Neural progenitor cell (in vitro differentiated cells): ENCODE data around the gene ACAP1.

Source experiments
- EZH2 ChIP-seq: fragments of 200-600 bp; sonication (generic); IDR thresholded peaks from 2 replicates; pipeline ENCODE4 v1.6.1; 2017; ENCODE audit warnings: antibody characterized with exemption, mild to moderate bottlenecking, moderate library complexity
- EZH2phosphoT487 ChIP-seq: fragments of 200-600 bp; sonication (generic); IDR thresholded peaks from 2 replicates; pipeline ENCODE4 v1.6.1; 2017; ENCODE audit warnings: antibody characterized with exemption
- TF ChIP-seq, protein P1 (sequence below): fragments of 200-600 bp; sonication (generic); IDR thresholded peaks from 2 replicates; pipeline ENCODE4 v1.5.1; 2017; ENCODE audit warnings: antibody characterized with exemption, mild to moderate bottlenecking

DNA sequence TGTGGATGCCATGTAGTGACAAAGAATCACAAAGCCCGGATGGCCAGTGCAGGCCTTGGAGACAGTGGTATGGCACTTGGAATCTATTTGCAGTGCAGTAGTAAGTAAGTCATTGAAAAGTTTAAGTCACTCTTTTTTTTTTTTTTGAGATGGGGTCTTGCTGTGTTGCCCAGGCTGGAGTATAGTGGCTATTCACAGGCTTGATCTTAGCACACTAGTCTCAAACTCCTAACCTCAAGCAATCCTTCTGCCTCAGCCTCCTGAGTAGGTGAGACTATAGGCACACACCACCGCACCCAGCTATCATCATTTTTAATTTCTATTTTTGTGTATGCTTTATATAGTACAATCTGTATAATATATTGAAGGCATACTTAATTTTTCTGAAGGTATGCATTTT, 62.3 kb downstream of the ACAP1 start:
- TF ChIP-seq, protein P1, sequence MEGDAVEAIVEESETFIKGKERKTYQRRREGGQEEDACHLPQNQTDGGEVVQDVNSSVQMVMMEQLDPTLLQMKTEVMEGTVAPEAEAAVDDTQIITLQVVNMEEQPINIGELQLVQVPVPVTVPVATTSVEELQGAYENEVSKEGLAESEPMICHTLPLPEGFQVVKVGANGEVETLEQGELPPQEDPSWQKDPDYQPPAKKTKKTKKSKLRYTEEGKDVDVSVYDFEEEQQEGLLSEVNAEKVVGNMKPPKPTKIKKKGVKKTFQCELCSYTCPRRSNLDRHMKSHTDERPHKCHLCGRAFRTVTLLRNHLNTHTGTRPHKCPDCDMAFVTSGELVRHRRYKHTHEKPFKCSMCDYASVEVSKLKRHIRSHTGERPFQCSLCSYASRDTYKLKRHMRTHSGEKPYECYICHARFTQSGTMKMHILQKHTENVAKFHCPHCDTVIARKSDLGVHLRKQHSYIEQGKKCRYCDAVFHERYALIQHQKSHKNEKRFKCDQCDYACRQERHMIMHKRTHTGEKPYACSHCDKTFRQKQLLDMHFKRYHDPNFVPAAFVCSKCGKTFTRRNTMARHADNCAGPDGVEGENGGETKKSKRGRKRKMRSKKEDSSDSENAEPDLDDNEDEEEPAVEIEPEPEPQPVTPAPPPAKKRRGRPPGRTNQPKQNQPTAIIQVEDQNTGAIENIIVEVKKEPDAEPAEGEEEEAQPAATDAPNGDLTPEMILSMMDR = no peak
- TF ChIP-seq EZH2 = no peak
- TF ChIP-seq EZH2phosphoT487 = no peak
